GM18502 (cell line): ENCODE measurements around the gene ZNF605.
"Not testable (repeated sequence)": the region's sequence is repeated elsewhere in the genome, so short reads cannot be mapped to it uniquely, and the experiment has no call there.

Source experiments
- ATAC-seq: cut with Tn5 transposase; IDR thresholded peaks from one replicate; pipeline ENCODE4 v1.9.1; 2021; ENCODE audit warnings: mild to moderate bottlenecking; ENCODE audit not compliant: unreplicated experiment, poor library complexity

ZNF605 gene

GRCh38 chr12:132908145-132909029 is 47.7 kb downstream of the ZNF605 start:
- ATAC-seq = peak; percentile 90

GRCh38 chr12:132907789-132908144 is 48.3 kb downstream of the ZNF605 start:
- not testable (repeated sequence) for ATAC-seq

GRCh38 chr12:132907216-132907615 is 48.9 kb downstream of the ZNF605 start:
- ATAC-seq = no peak

- no peak for ATAC-seq
Observed at GRCh38 chr12:132904718-132905328, 51.3 kb downstream of the ZNF605 start.

- ATAC-seq = no peak
Observed at GRCh38 chr12:132899033-132899432, 57.1 kb downstream of the ZNF605 start.

- no peak for ATAC-seq
Observed at GRCh38 chr12:132888852-132889251, 67.3 kb downstream of the ZNF605 start.

GRCh38 chr12:132887513-132888351 is 68.4 kb downstream of the ZNF605 start, which contains the start of gene CHFR:
CHFR (minus strand) TSS chr12:132887605; CDS start chr12:132887328, 277 bp downstream.
- peak; percentile 99 for ATAC-seq

GRCh38 chr12:132886529-132887477 is 69.3 kb downstream of the ZNF605 start:
- peak; percentile 32 for ATAC-seq

- ATAC-seq = no peak
Observed at GRCh38 chr12:132881818-132882217, 74.3 kb downstream of the ZNF605 start.

GRCh38 chr12:132874620-132875019 is 81.5 kb downstream of the ZNF605 start:
- ATAC-seq = not testable (repeated sequence)

- ATAC-seq = no peak
Observed at GRCh38 chr12:132874175-132874574, 81.9 kb downstream of the ZNF605 start.

- ATAC-seq = no peak
Observed at GRCh38 chr12:132873724-132874123, 82.4 kb downstream of the ZNF605 start.

- ATAC-seq = no peak
Observed at GRCh38 chr12:132872975-132873421, 83.1 kb downstream of the ZNF605 start.

- ATAC-seq = no peak
Observed at GRCh38 chr12:132872073-132872855, 83.8 kb downstream of the ZNF605 start.

GRCh38 chr12:132869551-132869950 is 86.6 kb downstream of the ZNF605 start:
- no peak for ATAC-seq
